Measurements from ENCODE around the gene TAS1R1.
"Not testable (repeated sequence)": the region's sequence is repeated elsewhere in the genome, so short reads cannot be mapped to it uniquely, and the experiment has no call there.

Gene TAS1R1

GRCh38 chr1:6592441-6592840, 37.3 kb downstream of the TAS1R1 start:
- no peak for DNase-seq

- DNase-seq = no peak
Measured at GRCh38 chr1:6592865-6593593, 37.9 kb downstream of the TAS1R1 start.

- no peak for DNase-seq
Measured at GRCh38 chr1:6593810-6594209, 38.7 kb downstream of the TAS1R1 start.

GRCh38 chr1:6594977-6595740, 40.1 kb downstream of the TAS1R1 start:
- no peak for DNase-seq

GRCh38 chr1:6596351-6596750, 41.2 kb downstream of the TAS1R1 start:
- no peak for DNase-seq

DNA sequence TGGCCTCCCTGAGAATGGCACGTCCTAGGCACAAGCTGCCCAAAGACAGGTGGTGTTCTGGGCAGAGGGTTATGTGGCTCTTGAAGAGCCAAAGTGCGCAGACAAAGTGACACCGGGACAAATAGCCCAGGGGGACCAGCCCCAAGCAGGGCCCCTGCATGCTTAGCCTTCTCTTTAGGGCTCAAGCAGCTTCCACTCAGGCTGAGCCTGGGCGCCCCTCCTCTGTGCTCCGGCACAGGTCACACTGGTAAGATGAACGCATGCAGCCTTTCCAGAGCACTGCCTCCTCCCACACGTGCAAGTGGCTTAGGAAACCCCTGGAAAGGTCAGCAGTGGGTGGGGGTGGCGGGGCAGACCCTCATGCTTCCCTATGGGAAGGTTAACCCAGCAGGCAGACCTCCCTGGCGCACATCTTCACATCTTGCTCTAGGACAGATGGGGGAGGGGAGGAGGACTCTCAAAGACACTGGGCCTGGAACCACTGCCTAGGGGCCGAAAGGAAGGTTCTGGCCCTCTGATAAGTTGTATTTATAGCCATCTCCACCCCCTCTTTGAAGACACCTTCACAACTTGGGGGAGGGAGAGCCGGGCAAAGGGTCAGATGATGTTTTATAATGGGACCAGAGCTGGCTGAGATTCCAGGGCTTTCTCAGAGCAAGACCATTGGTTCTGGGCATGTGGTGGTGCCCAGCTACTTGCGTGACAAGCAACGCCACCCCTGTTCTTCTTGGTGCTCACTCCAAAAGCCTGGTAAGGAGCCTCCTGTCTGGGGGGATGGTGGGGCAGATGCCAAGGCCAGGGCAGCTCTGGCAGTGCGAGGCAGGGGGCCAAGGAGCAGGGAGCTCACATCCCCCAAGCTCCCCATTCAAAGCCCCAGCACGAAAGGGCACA, 42.0 kb downstream of the TAS1R1 start:
- DNase-seq = no peak

- DNase-seq = no peak
Measured at GRCh38 chr1:6597777-6598131, 42.6 kb downstream of the TAS1R1 start.

GRCh38 chr1:6599141-6599975, 44.3 kb downstream of the TAS1R1 start:
- DNase-seq = peak; percentile 62

DNA sequence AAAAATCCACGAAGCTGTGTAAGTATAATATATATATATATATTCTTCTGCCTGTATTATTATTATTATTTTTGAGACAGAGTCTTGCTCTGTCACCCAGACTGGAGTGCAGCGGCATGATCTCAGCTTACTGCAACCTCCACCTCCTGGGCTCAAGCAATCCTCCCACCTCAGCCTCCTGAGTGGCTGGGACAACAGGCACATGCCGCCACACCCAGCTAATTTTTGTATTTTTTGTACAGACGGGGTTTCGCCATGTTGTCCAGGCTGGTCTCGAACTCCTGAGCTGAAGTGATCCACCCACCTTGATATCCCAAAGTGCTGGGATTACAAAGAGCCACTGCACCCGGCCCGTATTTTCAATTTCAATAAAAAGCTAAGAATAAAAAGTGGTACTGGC, 44.9 kb downstream of the TAS1R1 start:
- not testable (repeated sequence) for DNase-seq

DNA sequence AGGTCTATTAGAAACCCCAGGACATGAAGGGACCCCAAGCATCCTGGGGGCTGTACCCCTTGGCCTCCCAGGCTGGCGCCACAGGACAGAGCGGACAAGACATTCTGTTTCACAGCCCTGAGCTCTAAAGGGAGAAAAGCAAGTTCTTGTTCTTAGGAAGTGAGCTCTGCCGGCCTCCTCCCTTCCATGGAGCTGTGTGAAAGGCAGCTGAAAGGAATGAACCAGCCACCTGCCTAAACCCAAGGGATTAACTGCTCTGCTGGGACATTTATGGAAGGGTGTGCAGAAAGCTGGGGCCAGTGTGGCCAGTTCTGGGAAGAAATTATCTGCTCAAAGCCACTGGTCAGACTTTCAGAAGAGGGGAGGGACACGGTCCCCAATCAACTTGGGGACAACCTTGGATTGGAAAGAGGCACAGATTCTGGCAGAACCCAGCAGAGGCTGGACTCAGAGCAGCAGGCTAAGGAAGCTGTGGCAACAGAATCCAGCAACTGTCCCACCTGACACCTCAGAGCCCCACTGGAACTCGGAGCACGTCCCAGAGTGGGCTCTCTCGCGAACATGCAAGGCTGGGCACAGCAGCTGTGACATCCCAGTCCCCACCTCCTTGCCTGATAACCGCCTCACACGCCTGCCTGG, 45.4 kb downstream of the TAS1R1 start:
- DNase-seq = no peak

DNA sequence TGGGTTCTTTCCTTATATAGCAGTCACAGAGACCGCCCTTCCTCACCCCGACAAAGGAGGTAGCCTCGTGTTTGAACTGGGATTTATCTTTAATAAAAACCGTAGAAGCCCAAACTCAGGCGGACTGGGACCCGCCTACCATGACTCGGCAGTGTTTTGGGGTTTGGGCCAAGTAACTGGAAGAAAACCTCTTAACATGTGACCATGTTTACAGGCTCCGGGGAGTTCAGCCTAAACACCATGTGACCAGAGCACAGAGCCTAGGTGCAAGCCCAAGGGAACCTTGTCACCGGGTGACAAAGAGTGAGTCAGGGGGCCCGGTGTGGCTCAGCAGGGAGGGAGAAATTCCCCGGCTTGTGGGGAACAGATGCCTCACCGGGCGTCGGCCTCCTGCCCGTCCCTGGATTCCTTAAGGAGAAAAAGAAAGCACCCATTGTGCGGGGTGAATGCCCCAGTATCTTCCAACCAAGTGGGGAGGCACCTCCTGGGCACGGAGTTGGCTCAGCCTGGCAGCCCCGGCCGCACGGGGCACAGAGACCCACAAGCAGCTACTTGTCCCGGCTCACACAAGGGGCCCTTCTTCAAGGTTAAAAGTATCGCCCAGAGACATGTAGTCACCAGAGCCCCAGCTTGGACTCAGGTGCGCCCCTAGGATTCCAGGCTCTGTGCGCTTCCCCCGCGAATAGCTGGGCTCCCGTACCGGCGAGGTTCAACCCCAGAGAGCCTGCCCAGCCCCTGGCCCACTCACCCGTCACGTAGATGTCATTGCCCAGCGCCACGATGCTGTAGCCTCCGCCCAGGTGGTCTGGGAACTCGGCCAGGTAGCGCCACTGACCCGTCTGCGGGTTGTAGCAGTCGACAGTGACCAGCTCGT, 46.2 kb downstream of the TAS1R1 start:
- DNase-seq = peak; percentile 79

DNA sequence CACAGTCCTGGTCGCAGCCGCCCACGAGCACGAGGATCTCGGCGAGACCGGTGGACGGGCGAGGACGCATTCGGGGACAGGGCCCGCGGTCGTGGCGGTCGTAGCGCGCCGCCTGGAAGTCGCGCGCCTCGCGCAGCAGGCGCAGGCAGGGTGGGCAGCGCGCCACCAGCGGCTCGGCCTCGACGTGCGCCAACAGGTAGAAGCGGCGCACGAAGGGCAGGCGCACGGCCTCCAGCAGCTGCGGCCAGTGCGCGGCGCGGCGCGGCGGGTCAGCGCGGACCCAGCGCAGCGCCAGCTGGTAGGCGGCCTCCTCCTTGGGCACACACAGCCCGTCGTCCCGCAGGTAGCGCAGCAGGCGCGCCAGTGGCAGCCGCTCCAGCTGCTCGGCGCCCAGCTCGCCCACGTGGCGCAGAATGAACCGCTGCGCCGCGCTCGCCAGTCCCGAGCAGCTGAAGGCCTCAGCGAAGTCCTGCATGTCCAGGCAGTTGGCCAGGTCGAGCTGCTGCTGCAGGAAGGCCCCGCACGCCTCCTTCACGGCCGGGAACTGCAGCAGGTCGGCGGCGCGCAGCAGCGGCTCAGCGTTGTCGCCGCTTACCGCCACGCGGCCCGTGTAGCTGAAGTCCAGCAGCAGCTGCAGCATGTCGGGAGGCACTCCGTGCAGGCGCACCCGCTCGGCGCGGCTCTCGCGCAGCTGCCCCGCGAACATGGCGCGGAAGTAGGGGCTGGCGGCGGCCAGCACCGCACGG, 47.0 kb downstream of the TAS1R1 start:
- peak; percentile 28 for DNase-seq

DNA sequence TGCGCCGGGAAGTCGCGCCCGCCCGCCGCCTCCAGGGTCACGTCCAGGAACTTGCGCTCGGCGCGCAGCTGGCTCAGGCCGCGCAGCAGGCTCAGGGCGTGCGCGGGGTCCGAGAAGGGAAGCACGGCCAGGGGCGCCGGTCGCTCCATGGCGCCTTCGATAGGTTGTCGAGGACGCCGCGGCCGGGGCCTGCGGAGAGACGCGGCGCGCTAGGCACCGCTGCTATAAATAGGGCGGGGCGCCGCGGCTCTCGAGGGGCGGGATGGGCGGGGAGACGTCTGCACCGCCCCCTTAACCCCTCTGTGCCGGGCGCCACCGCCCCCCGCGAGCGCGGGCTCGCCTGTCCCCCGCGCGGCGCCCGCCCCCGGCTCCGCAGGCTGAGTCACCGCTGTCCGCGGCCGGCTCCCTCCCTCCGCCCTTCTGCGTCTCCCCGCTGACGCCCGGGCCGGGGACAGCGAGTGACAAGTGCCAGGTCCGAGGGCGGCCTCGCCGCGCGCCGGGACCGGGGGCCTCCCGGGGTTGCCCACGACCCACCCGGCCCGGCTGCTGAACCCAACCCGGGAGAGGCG, 47.6 kb downstream of the TAS1R1 start, which contains the start of gene KLHL21:
TSS of gene KLHL21 (minus strand) at position 201 of the 569 bp plus-strand sequence. CDS start at position 149, 52 bp downstream.
- peak; percentile 86 for DNase-seq

- DNase-seq = peak; percentile 67
Measured at GRCh38 chr1:6603238-6603914, 48.3 kb downstream of the TAS1R1 start.

DNA sequence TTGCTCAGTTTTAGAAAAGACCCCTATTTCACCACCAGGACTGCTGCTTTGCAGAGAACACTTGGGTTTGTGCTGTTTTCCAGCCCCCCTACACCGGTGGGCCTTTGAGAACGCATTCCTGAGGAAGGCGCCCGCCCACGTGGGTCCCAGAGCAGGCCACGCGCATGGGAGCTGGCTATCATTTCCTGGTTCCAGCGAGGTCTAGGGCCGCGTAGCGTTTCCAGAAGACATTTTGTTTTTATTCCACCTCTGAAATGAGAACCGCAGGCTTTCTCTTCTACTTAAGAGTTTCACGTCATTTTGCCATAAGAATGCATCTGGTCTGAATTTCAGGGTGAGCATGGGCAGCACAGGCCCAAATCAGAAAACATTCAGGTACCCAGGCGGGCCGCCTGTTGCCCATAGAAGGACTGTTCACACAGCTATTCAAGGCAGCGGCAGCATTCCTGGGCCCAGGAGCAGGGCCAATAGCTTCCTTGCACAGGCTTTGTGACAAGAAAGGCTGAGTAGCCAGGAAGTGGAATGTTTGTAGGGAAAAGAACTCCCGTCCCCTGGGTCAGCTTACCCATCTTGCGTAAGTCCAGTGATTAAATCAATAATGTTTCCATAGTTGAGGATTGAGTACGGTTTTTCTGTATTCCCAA, 48.9 kb downstream of the TAS1R1 start:
- no peak for DNase-seq

DNA sequence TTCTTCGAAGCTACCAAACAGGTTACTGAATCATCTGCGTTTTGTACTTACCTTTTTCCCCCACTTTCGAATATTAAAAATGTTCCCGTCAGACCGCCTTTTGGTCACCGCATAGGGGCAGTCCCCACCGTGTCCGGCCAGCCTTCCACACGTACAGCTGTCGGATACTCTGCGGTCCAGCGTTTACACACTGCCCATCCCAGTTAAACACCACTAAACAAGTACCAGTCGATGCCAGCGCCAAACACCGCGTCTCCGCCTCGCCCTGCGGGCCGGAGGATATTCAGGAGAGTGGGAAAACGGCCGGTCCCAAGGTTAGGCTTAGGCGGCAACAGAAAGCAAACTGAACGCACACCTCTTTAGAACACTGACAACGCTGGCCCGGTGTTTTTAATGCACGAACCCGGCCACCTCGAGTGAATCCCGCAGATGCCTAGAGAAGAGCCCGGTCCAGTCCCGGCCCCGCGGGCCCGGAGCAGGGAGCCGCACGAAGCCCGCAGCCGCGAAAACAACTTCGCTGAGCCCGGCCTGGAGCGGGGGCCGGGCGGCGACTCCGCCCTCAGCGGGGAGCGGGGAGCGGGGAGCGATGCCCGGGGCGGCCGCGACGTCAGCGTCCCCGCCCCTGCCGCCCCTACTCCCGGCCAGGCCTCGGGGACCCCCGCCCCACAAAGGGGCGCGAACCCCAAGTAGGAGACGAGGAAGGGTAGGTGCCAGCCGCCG, 57.7 kb downstream of the TAS1R1 start:
- DNase-seq = no peak

- DNase-seq = peak; percentile 100
Measured at GRCh38 chr1:6613361-6614018, 58.4 kb downstream of the TAS1R1 start, which contains the start of gene PHF13. Gene PHF13, plus strand, starts transcription at chr1:6613731. Its CDS starts 336 bp downstream, at chr1:6614067.

All from CD4-positive, alpha-beta T cell treated with Interleukin-10 for 1 hour (primary cell).